Esophagus squamous epithelium (tissue), 4 donors: ENCODE data around the gene PM20D2.

Source experiments
- POLR2A ChIP-seq, 4 donors: fragments of 450-650 bp; IDR thresholded peaks; one replicate each; pipeline ENCODE4 v1.6.1; 2017; ENCODE audit warnings: antibody characterized with exemption in 4 of 4, mild to moderate bottlenecking in 4 of 4, moderate library complexity in 3 of 4
- TF ChIP-seq, protein P1 (sequence below), 6 experiments: fragments of 450-650 bp in 4 of 6; fragments of 200-600 bp in 2 of 6; sonication (generic) in 2 of 6; IDR thresholded peaks; one replicate each; pipeline ENCODE4 v1.5.1; 2016 to 2019; ENCODE audit warnings: antibody characterized with exemption in 6 of 6, mild to moderate bottlenecking in 4 of 6, moderate library complexity in 4 of 6

DNA sequence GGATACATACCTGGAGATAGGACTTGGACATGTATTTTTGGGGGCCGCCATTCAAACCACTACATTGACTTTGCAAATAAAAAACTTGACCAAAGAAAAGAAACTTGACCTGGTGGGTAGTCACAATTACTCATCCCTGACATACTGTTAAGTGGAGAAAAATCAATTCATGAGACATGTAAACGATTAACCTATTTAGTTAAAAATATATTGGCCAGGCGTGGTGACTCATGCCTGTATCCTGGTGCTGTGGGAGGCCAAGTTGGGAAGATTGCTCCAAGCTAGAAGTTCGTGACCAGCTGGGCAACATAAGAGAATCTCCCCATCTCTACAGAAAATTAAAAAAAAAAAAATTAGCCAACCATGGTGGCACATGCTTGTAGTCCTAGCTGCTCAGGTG is 25.5 kb upstream of the PM20D2 start:
- TF ChIP-seq, protein P1, sequence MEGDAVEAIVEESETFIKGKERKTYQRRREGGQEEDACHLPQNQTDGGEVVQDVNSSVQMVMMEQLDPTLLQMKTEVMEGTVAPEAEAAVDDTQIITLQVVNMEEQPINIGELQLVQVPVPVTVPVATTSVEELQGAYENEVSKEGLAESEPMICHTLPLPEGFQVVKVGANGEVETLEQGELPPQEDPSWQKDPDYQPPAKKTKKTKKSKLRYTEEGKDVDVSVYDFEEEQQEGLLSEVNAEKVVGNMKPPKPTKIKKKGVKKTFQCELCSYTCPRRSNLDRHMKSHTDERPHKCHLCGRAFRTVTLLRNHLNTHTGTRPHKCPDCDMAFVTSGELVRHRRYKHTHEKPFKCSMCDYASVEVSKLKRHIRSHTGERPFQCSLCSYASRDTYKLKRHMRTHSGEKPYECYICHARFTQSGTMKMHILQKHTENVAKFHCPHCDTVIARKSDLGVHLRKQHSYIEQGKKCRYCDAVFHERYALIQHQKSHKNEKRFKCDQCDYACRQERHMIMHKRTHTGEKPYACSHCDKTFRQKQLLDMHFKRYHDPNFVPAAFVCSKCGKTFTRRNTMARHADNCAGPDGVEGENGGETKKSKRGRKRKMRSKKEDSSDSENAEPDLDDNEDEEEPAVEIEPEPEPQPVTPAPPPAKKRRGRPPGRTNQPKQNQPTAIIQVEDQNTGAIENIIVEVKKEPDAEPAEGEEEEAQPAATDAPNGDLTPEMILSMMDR (IDR thresholded peaks at IDR 0.05): no peak
- TF ChIP-seq POLR2A (IDR thresholded peaks at IDR 0.05): no peak
